HepG2 (cell line): Measurements from ENCODE around the gene SLC22A4. TPM values are rescaled to one million over a fixed set of nuclear protein-coding genes. Genes with fewer than 3 reads are reported as not detected.

Experiments
- ATRX ChIP-seq: sonication (generic); formaldehyde crosslinking; IDR thresholded peaks from 2 replicates; pipeline ENCODE4 v1.4.0; 2020; ENCODE audit warnings: missing genetic modification reagents, borderline replicate concordance
- BRCA1 ChIP-seq: sonication (generic); formaldehyde crosslinking; IDR thresholded peaks from 2 replicates; pipeline ENCODE4 v1.4.0; 2020; ENCODE audit warnings: missing genetic modification reagents
- FIP1L1 ChIP-seq: fragments of 200-400 bp; formaldehyde crosslinking; IDR thresholded peaks from 2 replicates; pipeline ENCODE4 v1.6.1; 2018; ENCODE audit warnings: low read depth, mild to moderate bottlenecking, low read length, moderate library complexity, borderline replicate concordance; ENCODE audit not compliant: insufficient read depth
- MEIS1 ChIP-seq: sonication (generic); formaldehyde crosslinking; IDR thresholded peaks from 2 replicates; pipeline ENCODE4 v1.9.0; 2021; ENCODE audit warnings: mild to moderate bottlenecking, missing genetic modification reagents, moderate library complexity, borderline replicate concordance
- MXD1 ChIP-seq: sonication (generic); formaldehyde crosslinking; IDR thresholded peaks from 2 replicates; pipeline ENCODE4 v1.4.0; 2020; ENCODE audit warnings: mild to moderate bottlenecking, missing genetic modification reagents
- NFE2L1 ChIP-seq: sonication (generic); formaldehyde crosslinking; IDR thresholded peaks from 2 replicates; pipeline ENCODE4 v1.4.0; 2020; ENCODE audit warnings: missing genetic modification reagents, mild to moderate bottlenecking, borderline replicate concordance
- PLRG1 ChIP-seq: fragments of 450-650 bp; conservative IDR thresholded peaks from 2 replicates; pipeline ENCODE4 v1.6.1; 2016
- SPEN ChIP-seq: sonication (generic); formaldehyde crosslinking; IDR thresholded peaks from 2 replicates; pipeline ENCODE4 v1.5.1; 2020; ENCODE audit warnings: low read depth, mild to moderate bottlenecking, missing genetic modification reagents
- STAT6 ChIP-seq: sonication (generic); formaldehyde crosslinking; IDR thresholded peaks from 2 replicates; pipeline ENCODE4 v1.4.0; 2020; ENCODE audit warnings: missing genetic modification reagents, mild to moderate bottlenecking, borderline replicate concordance
- THRA ChIP-seq: sonication (generic); formaldehyde crosslinking; IDR thresholded peaks from 2 replicates; pipeline ENCODE4 v1.4.0; 2020; ENCODE audit warnings: missing genetic modification reagents, borderline replicate concordance
- ZBTB8A ChIP-seq: sonication (generic); formaldehyde crosslinking; IDR thresholded peaks from 2 replicates; pipeline ENCODE4 v1.4.0; 2020; ENCODE audit warnings: mild to moderate bottlenecking, low read depth, missing genetic modification reagents, borderline replicate concordance
- ZGPAT ChIP-seq: IDR thresholded peaks from 2 replicates; pipeline ENCODE4 v1.6.1; 2016; ENCODE audit warnings: mild to moderate bottlenecking
- ZKSCAN5 ChIP-seq: sonication (generic); formaldehyde crosslinking; IDR thresholded peaks from 2 replicates; pipeline ENCODE4 v1.5.1; 2020; ENCODE audit warnings: mild to moderate bottlenecking, missing genetic modification reagents
- ZNF160 ChIP-seq: sonication (generic); formaldehyde crosslinking; IDR thresholded peaks from 2 replicates; pipeline ENCODE4 v1.8.0; 2022; ENCODE audit warnings: mild to moderate bottlenecking, inconsistent platforms, missing genetic modification reagents
- ZNF18 ChIP-seq: sonication (generic); formaldehyde crosslinking; IDR thresholded peaks from 2 replicates; pipeline ENCODE4 v1.8.0; 2022; ENCODE audit warnings: mild to moderate bottlenecking, missing genetic modification reagents; ENCODE audit not compliant: insufficient replicate concordance
- ZNF329 ChIP-seq: sonication (generic); formaldehyde crosslinking; IDR thresholded peaks from 2 replicates; pipeline ENCODE4 v1.9.0; 2021; ENCODE audit warnings: low read depth, mild to moderate bottlenecking, missing genetic modification reagents
- ZNF549 ChIP-seq: sonication (generic); formaldehyde crosslinking; IDR thresholded peaks from 2 replicates; pipeline ENCODE4 v1.5.0; 2020; ENCODE audit warnings: missing genetic modification reagents
- ZNF556 ChIP-seq: sonication (generic); formaldehyde crosslinking; IDR thresholded peaks from 2 replicates; pipeline ENCODE4 v1.4.0; 2020; ENCODE audit warnings: mild to moderate bottlenecking, missing genetic modification reagents, borderline replicate concordance
- polyA plus RNA-seq, 8 experiments: library from polyadenylated mRNA; depleted of rRNA in 3 of 8; stranded (reverse) in 7 of 8; unstranded in 1 of 8; fragments of >200 nt; fragmentation: Illumina TruSeq in 4 of 8; extraction: Trizol in 4 of 8; gene quantifications; 2 replicates each; pipeline versions ENCODE4 v1.2.1 to v1.2.3, GENCODE V29; 2011 to 2016; ENCODE audit warnings: low read depth in 4 of 8, missing spikeins in 1 of 8, mixed read lengths in 1 of 8; ENCODE audit not compliant: insufficient read depth in 1 of 8
- total RNA-seq, 5 experiments: library from RNA; depleted of rRNA; stranded (reverse); fragments of >200 nt; fragmentation: Illumina TruSeq; extraction: Trizol; gene quantifications; 2 replicates each; pipeline ENCODE4 v1.2.3, GENCODE V29; 2016; ENCODE audit warnings: low read depth in 1 of 5

Gene SLC22A4
- total and polyA plus RNA-seq, 2 of the 13 experiments (the other 11 are each of a cell fraction or from before 2014, with no cell fraction given): 0.33 to 0.62 TPM

GRCh38 chr5:132293066-132293991 lies 865 bp upstream of the SLC22A4 start (continued):
- no peak for TF ChIP-seq STAT6
- no peak for TF ChIP-seq ATRX (CRISPR knock-in tag)
- no peak for TF ChIP-seq FIP1L1
- TF ChIP-seq ZNF556 (CRISPR knock-in tag): peak; percentile 78; the same call in 1 of the 2 replicates
- no peak; the same call in 1 of the 2 replicates for TF ChIP-seq ZKSCAN5 (CRISPR knock-in tag)
- TF ChIP-seq ZNF549 (CRISPR knock-in tag): no peak
- peak; percentile 79 for TF ChIP-seq MXD1 (CRISPR knock-in tag)
- peak; percentile 62; the same call in 1 of the 2 replicates for TF ChIP-seq ZNF329 (CRISPR knock-in tag)
- TF ChIP-seq ZNF18 (CRISPR knock-in tag): peak; percentile 25
- TF ChIP-seq THRA (CRISPR knock-in tag): peak; percentile 32; the same call in 1 of the 2 replicates
- no peak for TF ChIP-seq PLRG1
- TF ChIP-seq MEIS1 (CRISPR knock-in tag): no peak
- no peak; the same call in 1 of the 2 replicates for TF ChIP-seq BRCA1 (CRISPR knock-in tag)
- no peak for TF ChIP-seq SPEN (CRISPR knock-in tag)
- peak; percentile 8; the same call in 1 of the 2 replicates for TF ChIP-seq ZNF160 (CRISPR knock-in tag)
- 0 out of 2 replicates have a peak, but pooled peaks have one; percentile 44 for TF ChIP-seq ZBTB8A (CRISPR knock-in tag)
- peak; percentile 78; the same call in 1 of the 2 replicates for TF ChIP-seq ZGPAT (CRISPR knock-in tag)
- TF ChIP-seq NFE2L1 (CRISPR knock-in tag): no peak
